Left ventricle myocardium inferior (tissue), 1 donor: ENCODE measurements around the gene COP1. TPM values are rescaled to one million over a fixed set of nuclear protein-coding genes. Genes with fewer than 3 reads are reported as not detected.

Source experiments
- DNase-seq: peaks from one replicate; pipeline ENCODE4 v3.0.0-alpha.2; 2020
- H3K27ac ChIP-seq: fragments of 200-600 bp; replicated peaks from 2 replicates; pipeline ENCODE4 v1.8.0; 2021
- H3K27me3 ChIP-seq: fragments of 200-600 bp; 2 replicates; pipeline ENCODE4 v1.8.0; 2021; ENCODE audit warnings: low read depth
- H3K36me3 ChIP-seq: fragments of 200-600 bp; 2 replicates; pipeline ENCODE4 v1.8.0; 2021
- H3K4me1 ChIP-seq: fragments of 200-600 bp; 2 replicates; pipeline ENCODE4 v1.8.0; 2021
- H3K4me3 ChIP-seq: fragments of 200-600 bp; 2 replicates; pipeline ENCODE4 v1.8.0; 2021; ENCODE audit warnings: mild to moderate bottlenecking, moderate library complexity
- H3K9me3 ChIP-seq: fragments of 200-600 bp; replicated peaks from 2 replicates; pipeline ENCODE4 v1.8.0; 2021
- intact Hi-C: fragments of 100-400 bp; cut with micrococcal nuclease; formaldehyde crosslinking; loops from one replicate; pipeline ENCODE4 v1.11.0; 2022
- total RNA-seq: library from RNA; stranded (reverse); fragmentation: NEBNext Ultra II Directional; extraction: Animal tissue kit (Norgen Biotek cat#: 25700); gene quantifications from one replicate; pipeline ENCODE4 v1.2.1, GENCODE V29; 2021
- TF ChIP-seq, protein P1 (sequence below): fragments of 200-600 bp; IDR thresholded peaks from 2 replicates; pipeline ENCODE4 v1.8.0; 2021; ENCODE audit warnings: antibody characterized with exemption, mild to moderate bottlenecking, borderline replicate concordance
- donor health status: DM: no; HTN: yes; CAD: no; lungs with severe emphysema.

COP1 gene
- total RNA-seq, 1 donor from 2014 or later, result 22.6 TPM

DNA sequence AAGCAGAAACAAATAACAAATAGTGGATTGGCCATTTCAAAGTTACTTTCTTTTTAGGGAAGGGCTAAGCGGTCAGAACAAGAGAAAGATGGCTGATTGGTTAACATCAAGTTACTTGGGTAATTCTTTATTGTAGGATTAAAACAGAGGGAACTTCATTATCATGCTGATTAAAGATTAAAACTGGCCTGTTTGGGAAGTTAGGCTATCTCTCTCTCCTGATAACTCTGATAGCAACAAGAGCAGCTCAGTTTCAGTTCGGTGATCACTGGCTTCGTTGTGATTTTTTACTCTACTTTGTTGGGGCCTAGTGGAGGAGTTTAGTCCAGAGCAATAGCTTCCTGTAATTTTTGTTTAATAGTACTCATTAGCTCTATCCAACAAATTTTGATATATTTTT, 20.5 kb upstream of the COP1 start:
- Histone ChIP-seq H3K27me3 (no peaks in the 10 kb centered on the region), H3K27ac (no peak overlapping the region), H3K4me3 (no peak overlapping the region), H3K9me3 (peaks cover under 1% of the 10 kb centered on the region), H3K36me3 (no peaks in the 10 kb centered on the region), H3K4me1 (no peaks in the 10 kb centered on the region)
- no peak for DNase-seq
- TF ChIP-seq, protein P1, sequence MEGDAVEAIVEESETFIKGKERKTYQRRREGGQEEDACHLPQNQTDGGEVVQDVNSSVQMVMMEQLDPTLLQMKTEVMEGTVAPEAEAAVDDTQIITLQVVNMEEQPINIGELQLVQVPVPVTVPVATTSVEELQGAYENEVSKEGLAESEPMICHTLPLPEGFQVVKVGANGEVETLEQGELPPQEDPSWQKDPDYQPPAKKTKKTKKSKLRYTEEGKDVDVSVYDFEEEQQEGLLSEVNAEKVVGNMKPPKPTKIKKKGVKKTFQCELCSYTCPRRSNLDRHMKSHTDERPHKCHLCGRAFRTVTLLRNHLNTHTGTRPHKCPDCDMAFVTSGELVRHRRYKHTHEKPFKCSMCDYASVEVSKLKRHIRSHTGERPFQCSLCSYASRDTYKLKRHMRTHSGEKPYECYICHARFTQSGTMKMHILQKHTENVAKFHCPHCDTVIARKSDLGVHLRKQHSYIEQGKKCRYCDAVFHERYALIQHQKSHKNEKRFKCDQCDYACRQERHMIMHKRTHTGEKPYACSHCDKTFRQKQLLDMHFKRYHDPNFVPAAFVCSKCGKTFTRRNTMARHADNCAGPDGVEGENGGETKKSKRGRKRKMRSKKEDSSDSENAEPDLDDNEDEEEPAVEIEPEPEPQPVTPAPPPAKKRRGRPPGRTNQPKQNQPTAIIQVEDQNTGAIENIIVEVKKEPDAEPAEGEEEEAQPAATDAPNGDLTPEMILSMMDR, result no peak
- intact Hi-C loops, result no loop called here

DNA sequence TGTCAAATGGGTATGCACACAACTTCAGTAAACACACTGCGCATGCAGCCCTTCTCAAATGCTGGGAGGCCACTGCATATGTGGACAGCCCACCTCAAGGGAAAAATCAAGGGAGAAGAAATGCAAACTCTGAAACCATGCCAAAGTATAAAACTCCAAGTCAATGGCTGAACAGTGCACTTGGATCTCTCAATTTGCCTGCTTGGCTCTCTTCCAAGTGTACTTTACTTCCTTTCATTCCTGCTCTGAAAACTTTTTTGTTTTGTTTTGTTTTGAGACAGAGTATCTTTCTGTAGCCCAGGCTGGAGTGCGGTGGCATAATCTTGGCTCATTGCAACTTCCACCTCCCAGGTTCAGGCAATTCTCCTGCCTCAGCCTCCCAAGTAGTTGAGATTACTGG, 18.8 kb upstream of the COP1 start:
- Histone ChIP-seq H3K4me1 (no peaks in the 10 kb centered on the region), H3K9me3 (no peaks in the 10 kb centered on the region), H3K27ac (no peak overlapping the region), H3K4me3 (no peak overlapping the region), H3K36me3 (no peaks in the 10 kb centered on the region), H3K27me3 (no peaks in the 10 kb centered on the region)
- TF ChIP-seq, protein P1, result no peak
- no peak for DNase-seq
- intact Hi-C loops, result no loop called here

DNA sequence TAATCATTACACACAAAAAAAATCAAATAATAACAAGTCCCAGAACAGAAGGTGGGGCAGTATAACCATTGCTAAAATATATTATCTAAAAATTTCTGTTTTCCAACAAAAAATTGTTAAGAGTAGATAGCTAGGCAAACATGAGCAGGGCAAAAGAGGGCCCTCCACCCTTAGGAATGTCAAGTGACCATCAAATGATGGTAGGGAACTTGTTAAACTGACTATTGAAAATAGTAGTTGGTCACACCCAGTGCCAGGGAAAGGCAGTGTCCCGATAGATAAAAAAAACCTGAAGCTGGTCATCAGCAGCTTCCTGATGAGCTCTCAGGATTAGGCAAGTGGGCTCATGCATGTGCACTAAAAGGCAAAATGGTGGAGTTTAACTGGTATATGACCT, 18.4 kb upstream of the COP1 start:
- TF ChIP-seq, protein P1, result no peak
- no peak for DNase-seq
- intact Hi-C loops, result no loop called here

DNA sequence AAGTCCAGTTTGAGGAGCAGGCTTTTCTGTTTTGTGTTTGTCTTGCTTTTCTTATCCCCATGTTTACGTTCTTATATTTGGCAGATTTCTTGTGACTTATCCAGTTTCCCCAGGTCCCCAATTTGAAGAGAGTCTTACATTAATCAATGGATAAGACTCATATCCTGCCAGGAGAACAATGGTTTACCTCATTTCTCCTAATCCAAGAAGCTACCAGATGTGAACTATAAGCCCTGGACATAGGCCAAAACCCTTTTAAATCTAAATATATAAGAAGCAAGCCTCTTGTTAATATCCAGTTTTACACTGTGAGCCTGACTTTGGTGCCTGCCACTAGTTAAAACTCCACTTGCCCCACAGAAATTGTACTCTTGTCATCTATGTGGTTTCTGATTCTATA, 15.1 kb upstream of the COP1 start:
- Histone ChIP-seq H3K9me3 (no peaks in the 10 kb centered on the region), H3K27ac (no peak overlapping the region), H3K4me3 (no peak overlapping the region), H3K27me3 (no peaks in the 10 kb centered on the region), H3K36me3 (no peaks in the 10 kb centered on the region), H3K4me1 (no peaks in the 10 kb centered on the region)
- intact Hi-C loops, result no loop called here
- TF ChIP-seq, protein P1, result no peak
- no peak for DNase-seq

More for the DNA sequence above, 18.4 kb upstream of the COP1 start:
- Histone ChIP-seq H3K36me3 (no peaks in the 10 kb centered on the region), H3K27me3 (no peaks in the 10 kb centered on the region), H3K4me3 (no peak overlapping the region), H3K27ac (no peak overlapping the region), H3K9me3 (no peaks in the 10 kb centered on the region), H3K4me1 (no peaks in the 10 kb centered on the region)

DNA sequence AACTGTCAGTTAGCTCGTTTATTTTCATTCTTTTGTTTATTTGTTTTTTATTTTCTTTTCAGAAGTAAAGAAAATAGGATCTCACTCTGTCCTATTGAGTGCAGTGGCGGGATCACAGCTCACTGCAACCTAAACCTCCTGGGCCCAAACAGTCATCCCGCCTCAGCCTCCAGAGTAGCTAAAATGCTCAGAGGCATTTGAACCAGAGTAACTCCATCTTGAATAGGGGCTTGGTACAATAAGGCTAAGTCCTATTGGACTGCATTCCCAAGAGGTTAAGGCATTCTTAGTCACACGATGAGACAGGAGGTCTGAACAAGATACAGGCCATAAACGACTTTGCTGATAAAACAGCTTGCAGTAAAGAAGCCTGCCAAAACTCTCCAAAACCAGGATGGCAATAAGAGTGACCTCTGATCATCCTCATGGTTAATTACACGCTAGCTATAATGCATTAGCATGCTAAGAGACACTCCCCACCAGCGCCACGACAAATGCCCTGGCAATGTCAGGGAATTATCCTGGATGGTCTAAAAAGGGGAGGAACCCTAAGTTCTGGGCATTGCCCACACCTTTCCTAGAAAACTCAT, 13.1 kb upstream of the COP1 start:
- no peaks in the 10 kb centered on the region for H3K9me3 ChIP-seq
- H3K4me1 ChIP-seq, result no peaks in the 10 kb centered on the region
- H3K27ac ChIP-seq, result no peak overlapping the region
- DNase-seq, result no peak
- TF ChIP-seq, protein P1, result no peak
- H3K36me3 ChIP-seq, result no peaks in the 10 kb centered on the region
- no peak overlapping the region for H3K4me3 ChIP-seq
- no peaks in the 10 kb centered on the region for H3K27me3 ChIP-seq
- intact Hi-C loops, result no loop called here
